GM12872 (cell line): ENCODE measurements around the gene TAF1D.

Experiments
- CTCF ChIP-seq: IDR thresholded peaks from 3 replicates; pipeline ENCODE4 v1.5.1; 2011; ENCODE audit warnings: low read depth, mild to moderate bottlenecking, low read length, moderate library complexity; ENCODE audit not compliant: insufficient read depth

The TAF1D gene

GRCh38 chr11:93761910-93762309 lies 20.6 kb upstream of the TAF1D start:
- TF ChIP-seq CTCF, result no peak

- TF ChIP-seq CTCF, result no peak
Measured at GRCh38 chr11:93757924-93758865, 16.9 kb upstream of the TAF1D start.

- TF ChIP-seq CTCF, result no peak
Measured at GRCh38 chr11:93757301-93757700, 16.0 kb upstream of the TAF1D start.

- TF ChIP-seq CTCF, result no peak
Measured at GRCh38 chr11:93756748-93757147, 15.5 kb upstream of the TAF1D start.

- TF ChIP-seq CTCF, result no peak
Measured at GRCh38 chr11:93753241-93753640, 11.9 kb upstream of the TAF1D start.

GRCh38 chr11:93751001-93751400 lies 9.7 kb upstream of the TAF1D start:
- no peak for TF ChIP-seq CTCF

GRCh38 chr11:93747122-93747521 lies 5.8 kb upstream of the TAF1D start:
- no peak for TF ChIP-seq CTCF
